Testis (tissue), 3 donors: ENCODE data around the gene FBXL17. TPM values are rescaled to one million over a fixed set of nuclear protein-coding genes. Genes with fewer than 3 reads are reported as not detected.

Experiments
- DNase-seq: peaks from one replicate; pipeline ENCODE4 v3.0.0-alpha.2; 2019
- H3K27ac ChIP-seq, 2 donors: fragments of 200-600 bp; sonication (generic); one replicate each; pipeline ENCODE4 v1.5.1; 2019
- H3K27me3 ChIP-seq: fragments of 200-600 bp; sonication (generic); one replicate; pipeline ENCODE4 v1.5.1; 2019
- H3K36me3 ChIP-seq: fragments of 200-600 bp; sonication (generic); one replicate; pipeline ENCODE4 v1.5.1; 2017; ENCODE audit warnings: low read depth; ENCODE audit errors: missing control alignments
- H3K4me1 ChIP-seq: fragments of 200-600 bp; sonication (generic); one replicate; pipeline ENCODE4 v1.5.1; 2019
- H3K4me3 ChIP-seq, 2 donors: fragments of 200-600 bp; sonication (generic); one replicate each; pipeline ENCODE4 v1.5.1; 2017 to 2019
- H3K9me3 ChIP-seq: fragments of 200-600 bp; sonication (generic); one replicate; pipeline ENCODE4 v1.5.1; 2017
- CTCF ChIP-seq, 3 experiments: fragments of 450-650 bp in 2 of 3; fragments of 200-600 bp in 1 of 3; sonication (generic) in 1 of 3; IDR thresholded peaks; one replicate each; pipeline ENCODE4 v1.5.1; 2016 to 2019; ENCODE audit warnings: antibody characterized with exemption in 3 of 3, mild to moderate bottlenecking in 2 of 3, moderate library complexity in 1 of 3
- POLR2A ChIP-seq: fragments of 450-650 bp; IDR thresholded peaks from one replicate; pipeline ENCODE4 v1.6.1; 2017; ENCODE audit warnings: antibody characterized with exemption, mild to moderate bottlenecking, moderate library complexity
- WGBS, 2 donors: methylation state at CpG; one replicate each; pipeline ENCODE4 v1.1.5; 2018; 5-methylcytosine and 5-hydroxymethylcytosine counted together
- intact Hi-C: fragments of 100-400 bp; cut with DNase I; formaldehyde crosslinking; loops from one replicate; pipeline ENCODE4 v1.15.1; 2023; ENCODE audit warnings: low total_unique reads
- polyA plus RNA-seq: library from polyadenylated mRNA; stranded (reverse); fragments of 350-450 nt; fragmentation: Illumina TruSeq; extraction: RNeasy Lipid Tissue Mini Kit (QIAGEN cat#74804); gene quantifications from one replicate; pipeline ENCODE4 v1.2.3, GENCODE V29; 2014; ENCODE audit warnings: low read depth, low replicate concordance; ENCODE audit not compliant: insufficient read depth
- total RNA-seq, 2 donors: library from RNA; depleted of rRNA; stranded (reverse); fragments of >200 nt; gene quantifications; one replicate each; pipeline ENCODE4 v1.2.3, GENCODE V29; 2016

The FBXL17 gene
- total and polyA plus RNA-seq, 3 donors from 2014 or later: 20.7 to 25.1 (median 22.6) TPM

- intact Hi-C loops: no loop called here
- TF ChIP-seq POLR2A (no peak), CTCF (IDR thresholded peaks at IDR 0.05) (no peak)
- no peaks in the 10 kb centered on the region for H3K36me3 ChIP-seq
- no peaks in the 10 kb centered on the region for H3K9me3 ChIP-seq
- H3K27me3 ChIP-seq: no peaks in the 10 kb centered on the region
- DNase-seq: peak; percentile 26
- WGBS, 2 donors: 48 to 66% methylated on average over 4 of the region's 4 CpGs
- no peak overlapping the region for H3K4me3 ChIP-seq
- no peaks in the 10 kb centered on the region for H3K4me1 ChIP-seq
- no peak overlapping the region for H3K27ac ChIP-seq
These were observed 259.2 kb downstream of the FBXL17 start for GRCh38 chr5:108122702-108123101.

- intact Hi-C loops: no loop called here
- Histone ChIP-seq H3K4me3 (no peak overlapping the region), H3K36me3 (no peaks in the 10 kb centered on the region), H3K4me1 (no peaks in the 10 kb centered on the region), H3K27ac (no peak overlapping the region), H3K27me3 (no peaks in the 10 kb centered on the region), H3K9me3 (no peaks in the 10 kb centered on the region)
- WGBS, 2 donors: 97 to 100% methylated on average over 2 of the region's 2 CpGs
- TF ChIP-seq CTCF (IDR thresholded peaks at IDR 0.05) (no peak), POLR2A (no peak)
- no peak for DNase-seq
These were observed 262.9 kb downstream of the FBXL17 start for GRCh38 chr5:108118813-108119514.

GRCh38 chr5:108115673-108116072, 266.2 kb downstream of the FBXL17 start:
- Histone ChIP-seq H3K36me3 (no peaks in the 10 kb centered on the region), H3K27ac (no peak overlapping the region), H3K4me1 (no peaks in the 10 kb centered on the region), H3K9me3 (no peaks in the 10 kb centered on the region), H3K4me3 (no peak overlapping the region), H3K27me3 (no peaks in the 10 kb centered on the region)
- TF ChIP-seq POLR2A (no peak), CTCF (IDR thresholded peaks at IDR 0.05) (no peak)
- intact Hi-C loops: no loop called here
- no peak for DNase-seq

GRCh38 chr5:108113950-108114349, 267.9 kb downstream of the FBXL17 start:
- intact Hi-C loops: no loop called here
- Histone ChIP-seq H3K36me3 (no peaks in the 10 kb centered on the region), H3K4me1 (no peaks in the 10 kb centered on the region), H3K9me3 (no peaks in the 10 kb centered on the region), H3K27me3 (no peaks in the 10 kb centered on the region), H3K27ac (no peak overlapping the region), H3K4me3 (no peak overlapping the region)
- TF ChIP-seq CTCF (IDR thresholded peaks at IDR 0.05) (no peak), POLR2A (no peak)
- no peak for DNase-seq
- 90 to 97% methylated on average over 2 of the region's 2 CpGs for WGBS, 2 donors

GRCh38 chr5:108111736-108112135, 270.2 kb downstream of the FBXL17 start:
- no peak overlapping the region for H3K27ac ChIP-seq
- H3K9me3 ChIP-seq: no peaks in the 10 kb centered on the region
- H3K27me3 ChIP-seq: no peaks in the 10 kb centered on the region
- no peak for TF ChIP-seq CTCF (IDR thresholded peaks at IDR 0.05)
- no peak for TF ChIP-seq POLR2A
- WGBS, 2 donors: 83 to 88% methylated on average over 2 of the region's 2 CpGs
- no peaks in the 10 kb centered on the region for H3K4me1 ChIP-seq
- no peak overlapping the region for H3K4me3 ChIP-seq
- intact Hi-C loops: no loop called here
- no peaks in the 10 kb centered on the region for H3K36me3 ChIP-seq
- no peak for DNase-seq
